HG03045 (cell line): Measurements from ENCODE around the gene RPTN.

Source experiments
- ATAC-seq: cut with Tn5 transposase; IDR thresholded peaks from one replicate; pipeline ENCODE4 v1.9.1; 2021; ENCODE audit warnings: mild to moderate bottlenecking, moderate library complexity; ENCODE audit not compliant: unreplicated experiment

The RPTN gene

DNA sequence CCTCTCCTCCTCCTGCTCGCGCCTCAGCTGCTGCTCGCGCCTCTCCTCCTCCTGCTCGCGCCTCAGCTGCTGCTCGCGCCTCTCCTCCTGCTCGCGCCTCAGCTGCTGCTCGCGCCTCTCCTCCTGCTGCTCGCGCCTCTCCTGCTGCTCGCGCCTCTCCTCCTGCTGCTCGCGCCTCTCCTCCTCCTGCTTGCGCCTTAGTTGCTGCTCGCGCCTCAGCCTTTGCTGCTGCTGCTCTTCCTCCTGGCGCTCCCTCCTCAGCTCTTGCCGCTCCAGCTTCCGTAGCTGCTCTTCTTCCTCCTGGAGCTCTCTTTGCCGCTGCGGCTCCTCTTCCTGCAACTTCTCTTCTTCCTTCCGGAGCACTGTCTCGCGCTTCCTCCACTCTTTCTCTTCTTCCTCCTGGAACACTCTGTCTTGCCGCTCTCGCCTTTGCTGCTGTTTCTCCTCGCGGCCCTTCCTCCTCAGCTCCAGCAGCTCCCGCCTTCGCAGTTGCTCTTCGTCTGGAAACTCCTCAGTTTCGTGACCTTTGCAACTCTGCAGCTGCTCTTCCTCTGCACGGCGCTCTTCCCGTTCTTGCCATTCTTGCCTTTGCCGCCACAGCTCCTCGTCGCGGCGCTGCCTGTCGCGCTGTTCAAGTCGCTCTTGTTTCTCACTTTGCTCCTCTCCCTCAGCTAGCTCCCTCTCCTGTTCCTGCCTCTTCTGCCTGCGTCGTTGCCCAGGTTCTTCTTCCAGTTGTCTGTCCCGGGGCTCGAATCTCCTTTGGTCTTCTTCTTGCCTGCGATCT lies 46.7 kb downstream of the RPTN start:
- no peak for ATAC-seq

DNA sequence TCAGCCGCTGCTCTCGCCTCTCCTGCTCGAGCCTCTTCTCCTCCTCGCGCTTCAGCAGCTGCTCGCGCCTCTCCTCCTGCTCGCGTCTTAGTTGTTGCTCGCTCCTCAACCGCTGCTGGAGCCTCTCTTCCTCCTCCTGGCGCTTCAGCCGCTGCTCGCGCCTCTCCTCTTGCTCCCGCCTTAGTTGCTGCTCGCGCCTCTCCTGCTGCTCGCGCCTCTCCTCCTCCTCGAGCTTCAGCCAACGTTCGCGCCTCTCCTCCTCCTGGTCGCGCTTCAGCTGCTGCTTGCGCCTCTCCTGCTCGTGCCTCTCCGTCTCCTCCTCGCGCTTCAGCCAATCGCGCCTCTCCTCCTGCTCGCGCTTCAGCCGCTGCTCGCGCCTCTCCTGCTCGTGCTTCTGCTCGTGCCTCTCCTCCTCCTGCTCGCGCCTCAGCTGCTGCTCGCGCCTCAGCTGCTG lies 47.5 kb downstream of the RPTN start:
- no peak for ATAC-seq

DNA sequence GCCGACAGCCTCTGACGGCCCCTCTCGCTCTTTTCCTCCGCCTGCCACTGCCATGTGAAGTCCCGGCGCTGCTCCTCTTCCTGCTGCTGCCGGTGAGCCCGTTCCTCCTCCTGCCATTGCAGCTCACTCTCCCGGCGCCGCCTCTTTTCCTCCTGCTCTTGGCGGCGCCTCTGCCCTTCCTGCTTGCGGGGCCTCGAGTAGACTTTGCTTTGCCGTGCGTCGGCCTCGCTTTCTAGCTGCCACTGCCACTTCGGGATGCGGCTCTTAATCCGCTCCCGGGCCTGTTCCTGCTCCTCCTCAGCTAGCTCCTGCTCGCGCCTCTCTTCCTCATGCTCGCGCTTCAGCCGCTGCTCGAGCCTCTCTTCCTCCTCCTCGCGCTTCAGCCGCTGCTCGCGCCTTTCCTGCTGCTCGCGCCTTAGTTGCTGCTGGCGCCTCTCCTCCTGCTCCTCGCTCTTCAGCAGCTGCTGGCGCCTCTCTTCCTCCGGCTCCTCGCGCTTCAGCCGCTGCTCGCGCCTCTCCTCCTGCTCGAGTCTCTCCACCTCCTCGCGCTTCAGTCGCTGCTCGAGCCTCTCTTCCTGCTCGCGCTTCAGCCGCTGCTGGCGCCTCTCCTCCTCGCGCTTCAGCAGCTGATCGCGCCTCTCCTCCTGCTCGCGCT lies 48.0 kb downstream of the RPTN start:
- no peak for ATAC-seq

DNA sequence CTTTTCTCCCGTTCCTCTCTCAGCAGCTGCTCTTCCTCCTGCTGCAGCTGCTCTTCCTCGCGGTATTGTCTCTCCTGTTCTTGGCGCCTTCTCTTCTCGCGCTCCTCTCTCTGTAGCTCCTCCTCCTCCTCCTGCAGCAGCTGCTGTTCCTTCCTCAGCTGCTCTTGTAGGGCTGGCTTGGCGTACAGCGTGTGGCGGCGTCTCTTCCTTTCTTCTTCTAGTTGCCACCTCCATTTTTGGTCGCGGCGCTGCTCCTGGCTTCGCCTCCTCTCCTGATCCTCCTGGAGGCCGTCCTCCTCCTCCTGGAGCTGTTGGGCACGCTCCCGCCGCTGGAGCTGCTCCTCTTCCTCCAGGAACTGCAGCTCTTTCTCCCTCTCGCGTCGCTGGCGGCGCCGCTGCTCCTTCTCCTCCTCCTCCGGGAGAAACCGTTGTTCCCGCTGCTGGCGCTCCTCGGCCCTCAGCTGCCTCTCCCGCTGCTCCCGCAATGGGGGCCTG lies 48.6 kb downstream of the RPTN start:
- no peak for ATAC-seq

DNA sequence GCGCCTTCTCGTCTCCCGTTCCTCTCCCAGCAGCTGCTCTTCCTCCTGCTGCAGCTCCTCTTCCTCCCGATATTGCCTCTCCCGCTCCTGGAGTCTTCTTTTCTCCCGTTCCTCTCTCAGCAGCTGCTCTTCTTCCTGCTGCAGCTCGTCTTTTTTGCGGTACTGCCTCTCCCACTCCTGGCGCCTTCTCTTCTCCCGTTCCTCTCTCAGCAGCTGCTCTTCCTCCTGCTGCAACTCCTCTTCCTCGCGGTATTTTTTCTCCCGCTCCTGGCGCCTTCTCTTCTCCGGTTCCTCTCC lies 49.1 kb downstream of the RPTN start:
- ATAC-seq: no peak

DNA sequence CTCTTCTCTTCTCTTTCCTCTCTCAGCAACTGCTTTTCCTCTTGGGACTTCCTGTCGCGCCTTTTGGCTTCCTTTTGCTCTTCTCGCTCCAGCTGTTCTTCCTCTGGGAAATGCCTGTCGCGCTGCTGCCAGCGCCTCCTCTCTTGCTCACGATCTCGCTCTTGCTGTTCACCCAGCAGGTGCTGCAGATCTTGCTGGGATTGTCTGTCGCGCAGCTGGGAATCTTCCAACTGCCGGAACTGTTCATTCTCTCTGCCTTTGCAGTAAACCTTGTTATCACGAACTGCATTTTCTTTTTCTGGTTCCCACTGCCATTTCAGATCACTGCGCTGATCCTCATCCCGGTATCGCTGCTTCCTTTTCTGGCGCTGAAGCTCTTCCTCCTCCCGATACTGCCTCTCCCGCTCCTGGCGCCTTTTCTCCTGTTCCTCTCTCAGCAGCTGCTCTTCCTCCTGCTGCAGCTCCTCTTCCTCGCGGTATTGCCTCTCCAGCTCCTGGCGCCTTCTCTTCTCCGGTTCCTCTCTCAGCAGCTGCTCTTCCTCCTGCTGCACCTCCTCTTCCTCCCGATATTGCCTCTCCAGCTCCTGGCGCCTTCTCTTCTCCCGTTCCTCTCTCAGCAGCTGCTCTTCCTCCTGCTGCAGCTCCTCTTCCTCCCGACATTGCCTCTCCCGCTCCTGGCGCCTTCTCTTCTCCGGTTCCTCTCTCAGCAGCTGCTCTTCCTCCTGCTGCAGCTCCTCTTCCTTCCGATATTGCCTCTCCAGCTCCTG lies 49.6 kb downstream of the RPTN start:
- ATAC-seq: no peak

DNA sequence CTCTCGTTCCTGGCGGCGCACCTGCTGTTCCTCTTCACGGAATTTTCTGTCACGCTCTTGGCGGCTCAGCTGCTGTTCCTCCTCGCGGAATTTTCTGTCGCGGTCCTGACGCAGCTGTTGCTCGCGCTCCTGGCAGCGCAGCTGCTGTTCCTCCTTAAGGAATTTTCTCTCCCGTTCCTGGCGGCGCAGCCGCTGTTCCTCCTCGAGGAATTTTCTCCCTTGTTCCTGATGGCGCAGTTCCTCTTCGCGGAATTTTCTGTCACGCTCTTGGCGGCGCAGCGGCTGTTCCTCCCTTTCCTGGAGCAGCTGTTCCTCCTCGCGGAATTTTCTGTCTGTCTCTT lies 50.2 kb downstream of the RPTN start:
- no peak for ATAC-seq

DNA sequence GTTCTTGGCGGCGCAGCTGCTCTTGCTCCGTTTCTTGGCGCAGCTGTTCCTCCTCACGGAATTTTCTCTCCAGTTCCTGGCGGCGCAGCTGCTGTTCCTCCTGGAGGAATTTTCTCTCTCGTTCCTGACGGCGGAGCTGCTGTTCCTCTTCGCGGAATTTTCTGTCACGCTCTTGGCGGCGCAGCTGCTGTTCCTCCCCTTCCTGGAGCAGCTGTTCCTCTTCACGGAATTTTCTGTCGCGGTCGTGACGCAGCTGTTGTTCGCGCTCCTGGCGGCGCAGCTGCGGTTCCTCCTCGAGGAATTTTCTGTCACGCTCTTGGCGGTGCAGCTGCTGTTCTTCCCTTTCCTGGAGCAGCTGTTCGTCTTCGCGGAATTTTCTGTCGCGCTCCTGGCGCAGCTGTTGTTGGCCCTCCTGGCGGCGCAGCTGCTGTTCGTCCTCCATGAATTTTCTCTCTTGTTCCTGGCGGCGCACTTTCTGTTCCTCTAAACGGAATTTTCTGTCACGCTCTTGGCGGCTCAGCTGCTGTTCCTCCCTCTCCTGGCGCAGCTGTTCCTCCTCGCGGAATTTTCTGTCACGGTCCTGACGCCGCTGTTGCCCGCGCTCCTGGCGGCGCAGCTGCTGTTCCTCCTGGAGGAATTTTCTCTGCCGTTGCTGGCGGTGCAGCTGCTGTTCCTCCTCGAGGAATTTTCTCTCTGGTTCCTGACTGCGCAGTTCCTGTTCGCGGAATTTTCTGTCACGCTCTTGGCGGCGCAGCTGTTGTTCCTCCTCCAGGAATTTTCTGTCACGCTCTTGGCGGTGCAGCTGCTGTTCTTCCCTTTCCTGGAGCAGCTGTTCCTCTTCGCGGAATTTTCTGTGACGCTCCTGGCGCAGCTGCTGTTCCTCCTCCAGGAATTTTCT lies 50.8 kb downstream of the RPTN start:
- no peak for ATAC-seq

DNA sequence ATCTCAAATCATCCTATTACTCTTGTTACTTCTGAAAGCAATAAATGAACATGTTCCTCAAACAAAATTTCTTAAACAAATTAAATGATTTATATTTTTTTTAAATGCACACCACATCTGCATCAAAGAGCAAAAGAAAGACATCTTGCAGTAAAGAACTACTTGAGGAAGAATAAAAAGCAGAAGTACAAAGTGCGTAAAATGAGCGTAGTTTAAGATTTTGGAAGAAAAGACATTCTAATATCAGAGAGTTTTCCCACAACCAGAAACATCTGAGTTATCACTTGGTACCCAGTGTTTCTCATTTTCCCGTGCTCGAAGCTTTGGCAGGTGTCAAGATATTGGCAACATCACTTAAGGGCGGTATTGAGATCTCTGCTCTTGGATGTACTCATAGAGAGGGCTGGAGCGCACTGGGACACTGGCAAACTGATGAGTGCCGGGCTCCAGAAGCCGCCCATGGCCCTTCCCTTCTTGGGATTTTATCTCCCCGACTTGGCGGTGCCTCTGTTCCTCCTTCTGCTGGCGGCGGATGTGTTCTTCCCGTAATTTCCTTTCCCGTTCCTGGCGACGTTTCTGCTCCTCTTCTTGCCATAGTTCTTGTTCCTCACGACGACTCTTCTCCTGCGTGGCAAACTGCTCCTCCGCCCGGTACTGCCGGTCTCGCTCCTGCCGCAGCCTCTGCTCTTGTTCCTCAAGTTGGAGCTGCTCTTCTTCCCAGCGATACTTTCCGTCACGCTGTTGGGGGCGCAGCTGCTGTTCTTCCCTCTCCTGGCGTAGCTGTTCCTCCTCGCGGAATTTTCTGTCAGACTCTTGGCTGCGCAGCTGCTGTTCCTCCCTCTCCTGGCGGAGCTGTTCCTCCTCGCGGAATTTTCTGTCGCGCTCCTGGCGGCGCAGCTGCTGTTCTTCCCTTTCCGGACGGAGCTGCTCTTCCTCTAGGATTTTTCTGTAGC lies 51.7 kb downstream of the RPTN start:
- ATAC-seq: no peak

DNA sequence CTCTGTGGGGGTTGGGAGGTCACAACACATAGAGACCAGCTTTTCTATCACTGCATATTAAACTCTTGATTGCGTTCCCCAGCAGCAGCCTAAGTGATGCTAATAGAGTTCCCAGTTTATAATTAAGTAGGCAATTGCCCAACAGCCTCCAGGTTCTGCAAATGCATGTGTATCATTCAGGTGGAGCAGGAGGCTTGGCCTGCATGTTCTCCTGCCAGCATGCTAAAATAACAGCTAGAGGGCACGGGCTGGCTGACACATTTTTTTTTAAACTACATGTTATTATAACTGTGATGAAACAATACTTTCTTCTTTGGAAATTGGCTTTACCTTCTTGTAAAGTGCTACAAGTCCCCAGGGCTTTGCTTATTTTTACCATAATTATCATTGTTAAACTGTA lies 54.2 kb downstream of the RPTN start:
- ATAC-seq: no peak
